CD4-positive, alpha-beta T cell treated with Interleukin-2 at 100 ng/mL for 4 hours (primary cell): ENCODE measurements around the gene PDZK1IP1.

Experiments used
- DNase-seq: peaks from one replicate; pipeline ENCODE4 v3.0.0-alpha.2; 2020; ENCODE audit warnings: low spot score

The PDZK1IP1 gene, protein sequence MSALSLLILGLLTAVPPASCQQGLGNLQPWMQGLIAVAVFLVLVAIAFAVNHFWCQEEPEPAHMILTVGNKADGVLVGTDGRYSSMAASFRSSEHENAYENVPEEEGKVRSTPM

DNA sequence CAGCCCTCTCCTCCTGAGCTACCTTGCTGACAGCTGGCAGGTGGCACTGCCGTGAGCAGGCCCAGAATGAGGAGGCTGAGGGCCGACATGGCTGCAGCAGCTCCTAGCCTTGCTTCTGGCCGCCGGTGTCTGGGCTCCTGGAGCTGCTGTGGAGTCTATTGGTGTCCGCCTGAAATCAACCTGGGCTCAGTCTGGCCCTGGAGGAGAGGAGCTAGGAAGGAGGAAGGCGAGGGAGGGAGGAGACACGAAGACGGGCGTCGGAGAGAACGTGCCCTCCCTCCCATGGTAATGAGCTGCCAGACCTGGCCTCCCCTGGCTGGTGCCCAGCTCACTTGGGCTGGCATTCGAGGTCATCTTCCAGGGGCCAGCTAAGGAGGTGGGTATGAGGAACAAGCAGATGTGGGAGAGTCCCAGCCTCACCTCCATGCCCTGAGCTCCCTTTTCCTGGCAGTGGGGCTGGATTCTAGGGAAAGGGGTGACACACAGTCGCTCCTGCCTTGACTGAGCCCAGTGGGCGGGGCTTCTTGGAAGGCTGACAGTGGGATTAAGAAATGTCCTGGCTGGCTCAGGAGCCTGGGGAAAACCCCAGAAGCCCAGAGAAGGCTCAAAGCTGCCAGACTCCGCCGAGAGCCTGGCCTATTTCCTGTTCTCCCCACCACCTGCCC, at the start of gene PDZK1IP1:
Gene PDZK1IP1, minus strand, starts transcription at position 193 of the 665 bp plus-strand sequence. Its CDS starts 104 bp downstream, at position 89.
- DNase-seq: no peak

DNA sequence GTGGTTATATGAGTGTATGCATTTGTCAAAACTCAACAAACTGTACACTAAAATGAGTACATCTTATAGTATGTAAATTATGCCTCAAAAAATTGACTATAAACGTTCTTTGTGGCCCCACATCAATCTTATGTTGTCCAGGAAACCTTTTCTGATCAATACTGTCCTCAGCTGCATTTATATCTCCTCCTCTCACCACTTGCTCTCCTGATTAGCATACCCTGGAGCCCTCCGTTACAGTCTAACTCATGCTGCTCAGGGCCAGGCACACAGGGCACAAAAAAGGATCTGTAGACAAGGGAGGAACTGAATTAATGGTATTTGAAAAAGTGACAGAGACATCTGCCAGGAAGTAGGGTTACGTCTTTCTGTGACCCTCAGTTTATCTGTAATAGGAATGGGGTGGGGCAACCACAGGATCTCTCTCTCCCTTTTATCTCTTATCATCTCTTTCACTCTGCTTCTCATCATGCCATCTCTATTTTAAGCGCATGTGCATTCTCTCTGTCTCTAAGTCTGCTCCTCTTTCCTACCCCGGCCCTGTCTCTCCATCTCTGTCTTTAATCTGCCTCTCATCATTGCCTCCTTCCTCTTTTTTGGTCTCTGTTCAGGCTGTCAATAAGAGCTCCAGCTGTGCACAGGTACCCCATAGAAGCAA, 49.2 kb upstream of the PDZK1IP1 start:
- no peak for DNase-seq

- no peak for DNase-seq
These were observed 46.0 kb upstream of the PDZK1IP1 start for GRCh38 chr1:47235806-47236205.

DNA sequence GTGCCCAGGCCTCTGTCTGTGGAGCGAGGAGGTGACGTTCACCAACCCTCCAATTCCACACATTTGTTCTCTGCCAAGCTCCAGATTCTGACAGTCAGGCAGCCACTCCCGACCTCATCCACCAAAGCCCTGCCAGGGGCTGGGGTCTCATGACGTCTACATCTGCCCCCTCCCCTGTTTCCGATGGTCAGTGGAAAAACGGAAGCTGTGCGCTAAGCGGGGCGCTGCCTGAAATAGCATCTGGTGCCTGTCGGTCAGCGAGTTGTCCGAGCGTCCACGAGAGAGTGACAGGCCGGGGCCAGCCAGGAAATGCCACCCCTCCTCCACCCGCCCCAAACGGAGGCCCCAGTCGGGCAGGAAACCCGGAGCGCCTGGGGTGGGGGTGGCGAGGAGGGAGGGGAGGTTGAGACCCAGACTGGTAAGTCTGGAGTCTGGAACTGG, 45.4 kb upstream of the PDZK1IP1 start:
- DNase-seq: no peak

DNA sequence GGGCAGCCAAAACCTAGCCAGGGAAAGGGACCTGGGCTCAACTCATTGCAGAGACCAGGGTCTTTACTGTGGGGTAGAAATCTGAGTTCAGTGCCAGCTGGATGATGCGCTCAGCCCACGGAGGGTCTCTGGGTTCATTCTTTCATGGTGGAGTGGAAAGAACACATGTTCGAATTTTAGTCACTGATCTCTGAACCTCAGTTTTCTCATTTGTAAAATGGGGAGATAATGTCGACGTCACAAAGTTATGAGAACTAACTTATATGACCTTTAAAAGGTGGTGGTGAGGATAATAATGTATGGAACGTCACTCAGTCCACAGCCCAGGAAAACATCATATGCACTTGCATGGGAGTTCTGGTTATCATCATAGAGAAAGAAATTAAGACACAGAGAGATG, 43.4 kb upstream of the PDZK1IP1 start:
- no peak for DNase-seq

DNA sequence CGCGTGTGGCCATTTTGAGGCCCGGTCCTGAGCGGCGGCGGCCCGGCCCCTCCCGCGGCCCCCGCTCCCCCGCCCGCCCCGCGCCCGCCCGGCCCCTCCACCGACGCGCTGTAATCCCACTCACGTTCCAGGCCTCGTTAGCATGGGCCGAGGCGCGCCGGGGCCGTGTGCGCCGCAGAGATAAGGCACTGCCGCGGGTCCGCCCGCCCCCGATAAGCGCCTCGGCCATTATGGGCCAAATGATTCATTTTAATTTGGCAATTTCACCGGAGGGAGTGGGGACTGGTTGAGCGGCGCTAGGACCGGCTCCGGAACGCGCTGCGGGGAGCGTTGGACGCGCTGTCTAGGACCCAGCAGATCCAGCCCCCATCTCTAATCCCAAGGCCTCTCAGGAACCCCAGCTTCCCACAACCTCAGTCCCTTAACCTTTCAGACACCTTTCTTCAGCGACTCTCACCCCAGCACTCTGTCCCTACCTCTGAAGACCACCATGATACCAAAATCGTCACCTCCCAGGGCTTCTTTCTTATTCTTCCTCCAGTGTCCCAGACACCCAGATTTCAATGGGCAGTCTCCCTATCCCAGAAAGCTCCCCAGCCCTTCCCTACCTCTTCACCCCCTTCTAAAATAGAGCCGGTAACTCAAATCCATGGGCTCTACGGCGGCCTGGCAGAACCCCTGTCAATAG, 42.5 kb upstream of the PDZK1IP1 start, which contains the start of gene TAL1:
Gene TAL1, minus strand, starts transcription at position 39 of the 688 bp plus-strand sequence. CDS start 6,337 bp downstream, outside the sequence.
- no peak for DNase-seq

- DNase-seq: no peak
These were observed 41.7 kb upstream of the PDZK1IP1 start for GRCh38 chr1:47231301-47232186.

DNA sequence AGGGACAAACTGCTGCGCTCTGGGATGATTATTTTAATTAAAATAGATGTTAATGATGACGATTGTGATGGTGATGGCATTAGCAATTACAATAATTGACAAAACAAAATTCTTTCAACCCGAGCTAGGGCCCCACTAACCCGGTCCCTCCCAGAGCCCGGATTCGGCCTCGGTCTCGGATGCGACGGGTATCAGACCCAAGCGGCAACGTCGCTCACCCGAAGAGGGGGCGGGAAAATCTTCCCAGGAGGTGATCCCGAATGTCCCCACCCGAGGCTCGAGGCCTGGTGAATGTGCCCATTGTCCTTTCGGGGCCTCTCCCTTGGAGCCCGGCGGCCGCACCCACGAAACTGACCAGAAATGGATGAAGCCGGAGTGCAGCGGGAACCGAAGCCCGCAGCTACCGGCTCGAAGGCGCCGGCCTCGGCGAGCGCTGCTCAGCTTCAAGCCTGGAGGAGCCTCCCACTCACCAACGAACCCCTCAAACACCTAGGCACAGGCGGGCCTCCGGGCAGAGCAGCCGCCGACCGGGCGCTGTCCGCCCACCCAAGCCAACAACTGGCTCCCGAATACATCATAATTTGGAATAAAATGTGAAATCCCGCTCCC, 41.0 kb upstream of the PDZK1IP1 start:
- DNase-seq: no peak

- no peak for DNase-seq
These were observed 40.3 kb upstream of the PDZK1IP1 start for GRCh38 chr1:47229886-47230691.

GRCh38 chr1:47229031-47229885, 39.4 kb upstream of the PDZK1IP1 start:
- DNase-seq: no peak

GRCh38 chr1:47228644-47229030, 38.8 kb upstream of the PDZK1IP1 start:
- DNase-seq: no peak

DNA sequence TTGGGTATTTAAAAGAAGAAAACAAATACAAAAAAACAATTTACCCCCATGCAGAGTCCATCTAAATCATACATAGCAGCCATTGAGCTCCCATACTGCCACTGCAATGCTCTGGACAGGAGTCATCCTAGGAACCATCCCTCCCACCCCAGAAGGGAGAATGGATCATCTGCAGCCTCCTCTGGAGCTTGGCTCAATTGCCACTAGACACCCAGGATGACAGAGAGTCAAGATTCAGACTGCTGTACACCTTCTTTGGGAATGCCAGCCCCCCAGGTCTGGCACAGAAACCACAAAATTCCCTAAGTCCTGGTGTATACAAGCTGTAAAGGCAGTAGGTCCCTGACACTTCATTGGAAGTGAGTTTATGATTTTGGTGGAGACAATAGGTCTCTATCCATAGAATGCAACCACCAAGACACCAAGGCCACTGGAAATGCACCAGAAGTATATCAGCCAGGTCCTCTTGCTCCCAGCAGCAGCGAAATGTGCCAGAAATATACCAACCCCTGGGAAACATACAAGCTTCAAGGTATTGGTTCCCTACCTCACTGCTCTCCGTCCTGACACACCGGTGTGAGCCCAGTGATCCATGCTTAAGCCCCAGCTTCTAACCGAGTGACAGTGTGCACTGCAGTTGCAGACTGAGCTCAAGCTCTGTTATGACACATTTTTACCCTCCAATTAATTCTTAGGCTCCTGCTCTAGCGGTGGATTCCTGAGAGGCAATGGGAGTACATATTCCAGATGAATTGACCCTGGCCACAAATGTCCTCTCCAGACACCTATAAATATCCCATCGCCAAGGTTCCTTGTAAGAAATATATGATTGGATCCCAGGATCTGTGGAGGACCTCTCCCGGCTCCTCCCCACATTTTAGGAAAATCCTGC, 37.8 kb upstream of the PDZK1IP1 start:
- no peak for DNase-seq

GRCh38 chr1:47226839-47227215, 37.0 kb upstream of the PDZK1IP1 start:
- no peak for DNase-seq

GRCh38 chr1:47226121-47226838, 36.4 kb upstream of the PDZK1IP1 start:
- no peak for DNase-seq

DNA sequence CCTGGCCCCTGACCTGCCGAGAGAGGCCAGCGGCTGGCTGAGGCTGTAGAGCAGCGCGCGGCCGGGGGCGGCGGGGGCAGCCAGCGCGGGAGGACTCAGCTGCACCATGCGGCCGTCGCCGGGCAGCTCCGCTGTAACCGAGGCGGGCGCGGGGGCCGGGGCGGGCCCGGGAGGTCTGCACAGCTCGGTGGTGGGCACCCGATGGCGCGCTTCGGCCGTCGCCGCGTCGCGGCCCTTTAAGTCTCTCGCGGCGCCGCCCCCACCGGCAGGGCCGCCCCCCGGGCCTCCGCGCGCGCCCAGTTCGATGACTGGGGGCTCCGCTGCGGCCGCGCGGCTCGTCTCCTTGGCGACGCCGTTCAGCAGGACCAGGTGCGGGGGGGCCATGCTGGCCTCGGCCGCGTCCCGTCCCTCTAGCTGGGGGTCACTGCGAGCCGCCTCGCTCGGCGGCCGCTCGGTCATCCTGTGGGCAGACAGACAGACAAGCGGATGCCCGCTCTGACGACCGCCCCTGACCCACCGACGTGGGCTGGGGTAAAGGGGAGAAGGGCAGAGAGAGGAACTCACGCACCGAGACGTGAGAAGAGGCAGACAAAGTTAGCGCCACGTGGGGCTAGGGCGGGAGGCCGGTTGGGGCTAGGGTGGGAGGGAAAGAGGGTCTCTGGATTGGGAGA, 35.7 kb upstream of the PDZK1IP1 start:
- no peak for DNase-seq

GRCh38 chr1:47224676-47225399, 35.0 kb upstream of the PDZK1IP1 start:
- DNase-seq: no peak
